Chondrocyte (in vitro differentiated cells): ENCODE results near the gene KIF12. TPM values are rescaled to one million over a fixed set of nuclear protein-coding genes. Genes with fewer than 3 reads are reported as not detected.

Experiments used
- DNase-seq: peaks from one replicate; pipeline ENCODE4 v3.0.0; 2021; ENCODE audit warnings: mixed read lengths, low spot score
- H3K27ac Mint-ChIP-seq: one replicate; pipeline ENCODE4 v1.8.0; 2021; ENCODE audit warnings: mild to moderate bottlenecking, moderate library complexity, mixed read lengths; ENCODE audit not compliant: unreplicated experiment
- H3K27me3 Mint-ChIP-seq: 2 replicates; pipeline ENCODE4 v1.8.0; 2021; ENCODE audit warnings: low read depth, mixed read lengths
- H3K36me3 Mint-ChIP-seq: 2 replicates; pipeline ENCODE4 v1.8.0; 2021; ENCODE audit warnings: low read depth, mixed read lengths
- H3K4me1 Mint-ChIP-seq: 2 replicates; pipeline ENCODE4 v1.8.0; 2021; ENCODE audit warnings: low read depth, mild to moderate bottlenecking, mixed read lengths
- H3K4me3 Mint-ChIP-seq: one replicate; pipeline ENCODE4 v1.8.0; 2021; ENCODE audit warnings: mild to moderate bottlenecking, moderate library complexity, mixed read lengths; ENCODE audit not compliant: unreplicated experiment
- H3K9me3 Mint-ChIP-seq: 2 replicates; pipeline ENCODE4 v1.8.0; 2021; ENCODE audit warnings: low read depth, mixed read lengths
- total RNA-seq: library from RNA; stranded (reverse); gene quantifications from 3 replicates; pipeline ENCODE4 v1.2.1, GENCODE V29; 2021
- TF ChIP-seq, protein P1 (sequence below): fragments of 200-600 bp; sonication (generic); IDR thresholded peaks from 2 replicates; pipeline ENCODE4 v1.5.0; 2021; ENCODE audit warnings: antibody characterized with exemption, mild to moderate bottlenecking, moderate library complexity

KIF12 gene
- total RNA-seq, 1 donor from 2014 or later, result 0.70 TPM

DNA sequence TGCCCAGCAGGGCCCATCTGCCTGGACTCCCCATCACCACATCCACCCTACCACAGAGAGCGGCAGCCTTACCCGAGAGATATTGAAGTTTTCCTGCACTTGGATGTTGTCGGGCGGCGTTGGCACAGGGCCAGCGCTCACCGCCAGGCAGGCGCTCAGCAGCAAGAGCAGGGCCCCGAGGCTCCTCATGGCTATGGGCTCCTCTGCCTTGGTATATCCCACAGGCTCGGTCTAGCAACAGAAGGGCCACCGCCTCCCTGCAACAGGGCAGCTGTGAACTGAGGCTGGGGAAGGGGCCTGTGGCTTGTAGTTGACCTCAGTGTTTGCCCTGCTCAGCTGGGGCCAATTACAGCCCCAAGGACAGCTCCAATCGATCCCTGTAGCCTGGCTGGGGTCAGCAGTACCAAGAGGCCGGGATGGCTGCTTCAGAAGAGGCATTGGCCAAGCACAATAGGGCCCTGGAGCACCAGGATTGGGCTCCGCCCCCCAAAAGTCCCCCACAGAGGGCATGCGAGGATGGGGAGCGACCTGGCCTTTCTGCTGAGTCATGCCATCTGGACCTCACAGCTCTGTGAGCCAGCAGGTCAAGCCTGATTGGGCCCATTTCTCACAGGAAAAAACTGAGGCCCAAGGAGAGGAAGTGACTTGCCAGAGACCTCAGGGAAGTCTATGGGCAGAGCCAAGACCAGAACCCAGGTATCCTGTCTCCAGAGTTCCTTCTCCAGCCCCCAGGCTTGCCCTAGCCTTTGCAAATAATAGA is 20.9 kb downstream of the KIF12 start, which contains the start of gene AMBP:
Gene AMBP (minus strand): TSS at position 280 of the 760 bp plus-strand sequence. CDS start 91 bp downstream, at position 189.
- TF ChIP-seq, protein P1, sequence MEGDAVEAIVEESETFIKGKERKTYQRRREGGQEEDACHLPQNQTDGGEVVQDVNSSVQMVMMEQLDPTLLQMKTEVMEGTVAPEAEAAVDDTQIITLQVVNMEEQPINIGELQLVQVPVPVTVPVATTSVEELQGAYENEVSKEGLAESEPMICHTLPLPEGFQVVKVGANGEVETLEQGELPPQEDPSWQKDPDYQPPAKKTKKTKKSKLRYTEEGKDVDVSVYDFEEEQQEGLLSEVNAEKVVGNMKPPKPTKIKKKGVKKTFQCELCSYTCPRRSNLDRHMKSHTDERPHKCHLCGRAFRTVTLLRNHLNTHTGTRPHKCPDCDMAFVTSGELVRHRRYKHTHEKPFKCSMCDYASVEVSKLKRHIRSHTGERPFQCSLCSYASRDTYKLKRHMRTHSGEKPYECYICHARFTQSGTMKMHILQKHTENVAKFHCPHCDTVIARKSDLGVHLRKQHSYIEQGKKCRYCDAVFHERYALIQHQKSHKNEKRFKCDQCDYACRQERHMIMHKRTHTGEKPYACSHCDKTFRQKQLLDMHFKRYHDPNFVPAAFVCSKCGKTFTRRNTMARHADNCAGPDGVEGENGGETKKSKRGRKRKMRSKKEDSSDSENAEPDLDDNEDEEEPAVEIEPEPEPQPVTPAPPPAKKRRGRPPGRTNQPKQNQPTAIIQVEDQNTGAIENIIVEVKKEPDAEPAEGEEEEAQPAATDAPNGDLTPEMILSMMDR, result no peak
- peak; percentile 59 for DNase-seq
- Mint-ChIP-seq H3K4me3 (no peak within 1 kb of the TSS), H3K27ac (peak within 1 kb of the TSS; percentile 49), H3K36me3 (peaks cover 1% of the 10 kb centered on the region), H3K9me3 (no peaks in the 10 kb centered on the region), H3K27me3 (peaks cover 39% of the 10 kb centered on the region), H3K4me1 (peaks cover 4% of the 10 kb centered on the region)

DNA sequence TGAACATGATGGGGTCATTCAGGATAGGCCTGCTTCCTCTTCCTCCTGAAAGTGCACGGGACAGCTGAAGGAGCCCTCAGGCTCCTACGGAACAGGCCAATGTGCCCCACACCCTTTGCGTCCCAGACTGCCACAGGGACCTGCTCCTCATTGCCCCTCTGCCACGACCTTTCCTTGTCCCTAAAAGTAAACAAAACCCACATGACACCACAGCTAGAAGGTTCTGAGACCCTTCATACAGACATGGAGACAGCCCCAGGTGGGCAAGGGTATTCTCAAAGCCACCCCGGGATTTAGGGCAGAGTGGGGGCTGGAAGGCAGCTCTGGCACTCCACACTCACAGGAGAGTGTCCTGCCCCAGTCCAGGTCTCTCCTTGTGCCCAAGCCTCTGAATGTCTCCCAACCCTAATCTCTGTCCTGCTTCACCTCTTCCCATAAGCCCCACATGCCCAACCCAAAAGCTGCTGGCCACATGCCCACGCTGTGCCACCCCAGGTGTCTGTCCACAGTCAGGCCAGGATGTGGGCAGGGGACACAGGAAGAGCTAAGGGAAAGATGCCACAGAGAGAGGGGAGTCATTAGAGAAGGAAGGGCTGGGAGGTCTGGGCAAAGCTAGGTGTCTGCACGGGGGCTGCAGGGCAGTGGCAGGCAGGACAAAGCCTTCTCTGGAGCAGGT is 21.8 kb downstream of the KIF12 start:
- Mint-ChIP-seq H3K27ac (peak overlapping the region; percentile 49), H3K27me3 (peaks cover 41% of the 10 kb centered on the region), H3K36me3 (peaks cover 1% of the 10 kb centered on the region), H3K4me1 (no peaks in the 10 kb centered on the region), H3K4me3 (no peak overlapping the region), H3K9me3 (no peaks in the 10 kb centered on the region)
- DNase-seq, result peak; percentile 49
- TF ChIP-seq, protein P1, result no peak

DNA sequence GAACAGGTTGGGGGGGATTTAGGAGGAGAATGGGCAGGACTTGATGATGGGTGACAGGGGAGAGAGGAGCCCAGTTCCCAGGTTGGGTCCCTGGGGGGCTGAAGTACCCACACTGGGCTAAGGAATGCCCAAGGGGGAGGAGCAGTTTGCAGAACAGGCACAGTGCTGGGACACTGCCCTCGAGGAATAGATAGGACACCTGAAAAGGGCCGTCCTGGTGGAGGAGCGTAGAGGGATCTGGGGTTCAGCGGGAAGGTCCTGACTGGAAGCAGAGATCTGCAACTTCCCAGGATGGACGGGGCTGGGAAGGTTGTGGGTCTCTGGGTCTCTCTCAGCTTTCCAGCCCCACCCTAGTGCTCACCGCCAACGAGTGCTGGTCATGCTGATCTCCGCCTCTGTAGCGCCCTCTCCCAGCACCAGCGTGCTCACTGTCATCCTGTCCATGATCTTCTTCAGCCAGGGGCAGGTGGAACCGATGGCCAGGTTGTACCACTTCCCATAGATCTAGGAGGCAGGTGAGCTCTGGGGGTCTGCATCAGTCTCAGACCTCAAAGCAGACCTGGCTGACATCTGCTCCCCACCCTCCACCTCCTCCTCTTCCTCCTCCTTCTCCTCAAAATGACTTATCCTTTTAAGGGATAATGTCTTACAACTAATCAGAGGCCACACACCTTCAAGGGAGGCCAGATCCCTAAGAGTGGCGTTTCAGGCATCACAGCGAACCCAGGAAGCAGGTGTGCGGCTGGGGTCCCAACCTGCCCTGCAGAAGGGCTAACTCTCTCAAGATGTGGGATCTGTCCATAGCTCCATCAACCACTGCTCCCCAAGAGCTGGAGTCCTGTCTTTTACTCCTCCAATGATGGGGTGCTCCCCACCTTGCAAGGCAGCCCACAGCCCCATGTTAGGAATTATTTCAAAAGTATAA is 22.6 kb downstream of the KIF12 start:
- peak; percentile 53 for DNase-seq
- Mint-ChIP-seq H3K4me1 (no peaks in the 10 kb centered on the region), H3K36me3 (peaks cover 1% of the 10 kb centered on the region), H3K27me3 (peaks cover 41% of the 10 kb centered on the region), H3K9me3 (no peaks in the 10 kb centered on the region), H3K27ac (no peak overlapping the region), H3K4me3 (no peak overlapping the region)
- TF ChIP-seq, protein P1, result no peak

DNA sequence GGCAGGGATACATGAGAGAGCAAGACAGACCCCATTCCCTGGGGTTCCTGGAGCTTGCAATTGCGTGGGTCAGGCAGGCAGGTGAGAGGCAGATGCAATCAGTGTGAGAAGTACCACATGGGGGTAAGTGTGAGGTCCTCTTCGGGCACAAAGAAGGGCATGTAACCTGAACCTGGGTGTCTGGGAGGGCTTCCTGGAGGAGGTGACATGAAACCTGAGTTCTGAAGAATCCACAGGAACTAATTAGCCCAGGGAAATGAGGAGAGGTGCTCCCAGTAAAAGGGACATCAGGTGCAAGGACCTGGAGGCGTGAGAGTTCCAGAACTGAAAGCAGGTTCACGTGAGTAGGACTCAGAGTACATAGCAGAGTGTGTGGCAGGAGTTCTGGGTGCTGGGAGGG is 23.5 kb downstream of the KIF12 start:
- H3K4me1 Mint-ChIP-seq, result no peaks in the 10 kb centered on the region
- peak; percentile 47 for DNase-seq

More for the DNA sequence above, 23.5 kb downstream of the KIF12 start:
- Mint-ChIP-seq H3K27me3 (peaks cover 41% of the 10 kb centered on the region), H3K4me3 (no peak overlapping the region), H3K36me3 (peaks cover 1% of the 10 kb centered on the region), H3K9me3 (no peaks in the 10 kb centered on the region), H3K27ac (no peak overlapping the region)
- TF ChIP-seq, protein P1, result no peak
